ENCODE measurements around the gene DND1.

DND1 gene

GRCh38 chr5:140637371-140638100 lies 35.8 kb downstream of the DND1 start:
- no peak overlapping the region for H3K9ac ChIP-seq (ENCODE audit: low read depth, low read length)
- H3K4me3 ChIP-seq (ENCODE audit: low read length) = no peak overlapping the region
- no peaks in the 10 kb centered on the region for H3K4me1 ChIP-seq (ENCODE audit: insufficient read depth, low read length)
- H3K27me3 ChIP-seq (ENCODE audit: insufficient read depth, low read length) = peaks cover 18% of the 10 kb centered on the region
- H3K27ac ChIP-seq (ENCODE audit: low read depth, low read length) = no peak overlapping the region
- H3K36me3 ChIP-seq (ENCODE audit: insufficient read depth, low read length) = peaks cover 17% of the 10 kb centered on the region
- WGBS = 91% methylated on average over 9 of the region's 10 CpGs
- H3K9me3 ChIP-seq (ENCODE audit: insufficient read depth, low read depth, low read length) = no peaks in the 10 kb centered on the region

DNA sequence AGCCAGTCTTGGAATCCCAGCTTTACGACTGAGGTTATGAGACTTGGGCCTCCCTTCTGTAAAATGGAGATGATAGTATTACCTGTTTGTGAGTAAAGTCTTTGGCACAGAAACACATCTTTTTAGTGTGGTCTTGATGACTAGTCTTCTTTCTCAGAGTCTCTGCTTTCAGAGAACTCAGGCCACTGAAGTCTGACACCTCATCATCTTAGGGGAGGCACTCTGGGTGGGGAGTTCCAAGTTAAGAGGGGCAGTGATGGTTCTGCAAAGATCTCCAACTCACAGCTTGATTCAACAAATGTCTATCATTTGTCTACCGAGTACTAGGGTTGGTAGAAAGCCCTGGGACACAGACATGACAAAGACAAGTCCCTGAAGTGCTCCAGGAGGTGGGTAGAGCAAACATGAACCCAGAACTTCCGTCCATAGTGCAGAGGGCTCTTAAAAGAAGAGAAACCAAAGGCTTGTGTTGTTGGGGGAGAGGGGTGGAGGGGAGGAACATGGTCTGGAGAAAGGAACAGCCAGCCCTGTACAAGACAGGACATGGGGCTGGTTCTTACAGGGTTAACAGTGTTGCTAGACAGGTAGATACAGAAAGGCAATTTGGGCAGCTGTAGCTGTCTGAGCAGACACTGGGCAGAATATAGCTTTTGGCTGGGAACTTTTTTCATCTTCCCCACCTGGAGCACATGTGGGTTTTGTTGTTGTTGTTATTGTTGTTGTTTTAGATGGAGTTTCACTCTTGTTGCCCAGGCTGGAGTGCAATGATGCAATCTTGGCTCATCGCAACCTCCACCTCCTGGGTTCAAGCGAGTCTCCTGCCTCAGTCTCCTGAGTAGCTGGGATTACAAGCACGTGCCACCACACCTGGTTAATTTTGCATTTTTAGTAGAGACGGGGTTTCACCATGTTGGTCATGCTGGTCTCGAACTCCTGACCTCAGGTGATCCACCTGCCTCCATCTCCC lies 37.8 kb downstream of the DND1 start:
- 92% methylated on average over 8 of the region's 8 CpGs for WGBS
- Histone ChIP-seq H3K4me3 (ENCODE audit: low read length) (no peak overlapping the region), H3K4me1 (ENCODE audit: insufficient read depth, low read length) (no peaks in the 10 kb centered on the region), H3K9me3 (ENCODE audit: insufficient read depth, low read depth, low read length) (no peaks in the 10 kb centered on the region), H3K9ac (ENCODE audit: low read depth, low read length) (no peak overlapping the region), H3K36me3 (ENCODE audit: insufficient read depth, low read length) (no peaks in the 10 kb centered on the region), H3K27me3 (ENCODE audit: insufficient read depth, low read length) (peaks cover 38% of the 10 kb centered on the region), H3K27ac (ENCODE audit: low read depth, low read length) (no peak overlapping the region)

DNA sequence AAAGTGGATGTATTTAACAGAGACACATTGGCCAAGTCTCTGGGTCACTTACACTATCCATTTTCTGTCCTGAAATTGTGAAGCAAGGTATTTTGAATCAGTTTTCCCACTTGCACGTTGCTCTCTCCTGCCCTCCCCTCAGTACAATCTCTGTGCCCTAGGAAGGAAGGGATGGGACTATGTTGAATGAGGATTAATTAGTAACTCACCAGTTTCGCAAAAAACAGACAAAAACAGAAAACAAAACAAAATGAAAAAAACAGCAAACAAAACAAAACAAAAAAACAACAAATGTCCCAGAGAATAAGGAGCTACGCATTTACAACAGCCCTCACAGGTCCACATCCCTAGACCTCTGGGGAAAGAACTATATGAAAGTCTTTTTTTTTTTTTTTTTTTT lies 39.3 kb downstream of the DND1 start:
- Histone ChIP-seq H3K9ac (ENCODE audit: low read depth, low read length) (no peak overlapping the region), H3K4me3 (ENCODE audit: low read length) (no peak overlapping the region), H3K27ac (ENCODE audit: low read depth, low read length) (no peak overlapping the region), H3K27me3 (ENCODE audit: insufficient read depth, low read length) (peaks cover 43% of the 10 kb centered on the region), H3K4me1 (ENCODE audit: insufficient read depth, low read length) (no peaks in the 10 kb centered on the region), H3K36me3 (ENCODE audit: insufficient read depth, low read length) (no peaks in the 10 kb centered on the region), H3K9me3 (ENCODE audit: insufficient read depth, low read depth, low read length) (no peaks in the 10 kb centered on the region)
- WGBS = 57% methylated on average over 3 of the region's 3 CpGs

- H3K27ac ChIP-seq (ENCODE audit: low read depth, low read length) = no peak overlapping the region
- WGBS = 88% methylated on average over 2 of the region's 2 CpGs
- H3K27me3 ChIP-seq (ENCODE audit: insufficient read depth, low read length) = peaks cover 43% of the 10 kb centered on the region
- no peak overlapping the region for H3K9ac ChIP-seq (ENCODE audit: low read depth, low read length)
- peak overlapping the region; percentile 48; the same call in 1 of the 2 replicates for H3K4me3 ChIP-seq (ENCODE audit: low read length)
- H3K36me3 ChIP-seq (ENCODE audit: insufficient read depth, low read length) = no peaks in the 10 kb centered on the region
- 0 out of 2 replicates have a peak, but pooled peaks cover 1% of the 10 kb centered on the region for H3K9me3 ChIP-seq (ENCODE audit: insufficient read depth, low read depth, low read length)
- no peaks in the 10 kb centered on the region for H3K4me1 ChIP-seq (ENCODE audit: insufficient read depth, low read length)
Observed at GRCh38 chr5:140633501-140633900, 39.9 kb downstream of the DND1 start.

GRCh38 chr5:140633021-140633471 lies 40.3 kb downstream of the DND1 start, which contains the start of gene CD14:
Gene CD14, minus strand, starts transcription at chr5:140633175. Its CDS starts 104 bp downstream, at chr5:140633071.
- H3K27me3 ChIP-seq (ENCODE audit: insufficient read depth, low read length) = peaks cover 43% of the 10 kb centered on the region
- no peak within 1 kb of the TSS for H3K27ac ChIP-seq (ENCODE audit: low read depth, low read length)
- WGBS = 43% methylated on average over 15 of the region's 16 CpGs
- H3K9me3 ChIP-seq (ENCODE audit: insufficient read depth, low read depth, low read length) = peaks cover 6% of the 10 kb centered on the region
- no peaks in the 10 kb centered on the region for H3K4me1 ChIP-seq (ENCODE audit: insufficient read depth, low read length)
- peak within 1 kb of the TSS; percentile 48 for H3K4me3 ChIP-seq (ENCODE audit: low read length)
- H3K36me3 ChIP-seq (ENCODE audit: insufficient read depth, low read length) = no peaks in the 10 kb centered on the region
- no peak within 1 kb of the TSS; the same call in 1 of the 2 replicates for H3K9ac ChIP-seq (ENCODE audit: low read depth, low read length)

- Histone ChIP-seq H3K4me3 (ENCODE audit: low read length) (peak overlapping the region; percentile 48), H3K27me3 (ENCODE audit: insufficient read depth, low read length) (peaks cover 43% of the 10 kb centered on the region), H3K36me3 (ENCODE audit: insufficient read depth, low read length) (no peaks in the 10 kb centered on the region), H3K4me1 (ENCODE audit: insufficient read depth, low read length) (no peaks in the 10 kb centered on the region), H3K27ac (ENCODE audit: low read depth, low read length) (no peak overlapping the region), H3K9ac (ENCODE audit: low read depth, low read length) (no peak overlapping the region; the same call in 1 of the 2 replicates), H3K9me3 (ENCODE audit: insufficient read depth, low read depth, low read length) (peaks cover 12% of the 10 kb centered on the region)
- WGBS = 43% methylated on average over 51 of the region's 51 CpGs
Observed at GRCh38 chr5:140632366-140633020, 40.9 kb downstream of the DND1 start.

- Histone ChIP-seq H3K4me1 (ENCODE audit: insufficient read depth, low read length) (no peaks in the 10 kb centered on the region), H3K4me3 (ENCODE audit: low read length) (peak overlapping the region; percentile 48), H3K27ac (ENCODE audit: low read depth, low read length) (no peak overlapping the region), H3K27me3 (ENCODE audit: insufficient read depth, low read length) (peaks cover 43% of the 10 kb centered on the region), H3K9ac (ENCODE audit: low read depth, low read length) (no peak overlapping the region), H3K9me3 (ENCODE audit: insufficient read depth, low read depth, low read length) (peaks cover 18% of the 10 kb centered on the region), H3K36me3 (ENCODE audit: insufficient read depth, low read length) (no peaks in the 10 kb centered on the region)
- WGBS = 58% methylated on average over 36 of the region's 36 CpGs
Observed at GRCh38 chr5:140631831-140632365, 41.5 kb downstream of the DND1 start.

DNA sequence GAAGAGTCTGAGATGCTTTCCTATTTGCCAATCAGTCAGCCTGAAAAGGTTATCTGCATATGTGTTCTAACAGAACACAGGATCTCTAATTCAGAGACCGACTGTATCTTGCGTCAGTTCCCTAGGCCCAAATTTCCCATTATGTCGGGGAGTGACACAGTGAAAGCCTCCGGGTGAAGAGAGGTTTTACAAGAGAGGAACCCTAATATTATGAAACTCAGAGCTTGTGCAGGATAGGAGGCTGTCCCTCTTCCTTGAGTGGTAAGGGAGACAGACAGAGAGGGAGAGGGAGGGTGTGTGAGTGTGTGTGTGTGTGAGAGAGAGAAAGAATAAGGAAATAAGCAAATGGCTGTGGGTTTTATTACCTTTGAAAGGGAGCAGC lies 42.3 kb downstream of the DND1 start:
- Histone ChIP-seq H3K36me3 (ENCODE audit: insufficient read depth, low read length) (no peaks in the 10 kb centered on the region), H3K27ac (ENCODE audit: low read depth, low read length) (no peak overlapping the region), H3K9ac (ENCODE audit: low read depth, low read length) (no peak overlapping the region), H3K27me3 (ENCODE audit: insufficient read depth, low read length) (peaks cover 43% of the 10 kb centered on the region), H3K4me3 (ENCODE audit: low read length) (no peak overlapping the region), H3K4me1 (ENCODE audit: insufficient read depth, low read length) (no peaks in the 10 kb centered on the region), H3K9me3 (ENCODE audit: insufficient read depth, low read depth, low read length) (peaks cover 21% of the 10 kb centered on the region)
- 93% methylated on average over 4 of the region's 4 CpGs for WGBS

GRCh38 chr5:140630292-140631035 lies 42.9 kb downstream of the DND1 start:
- Histone ChIP-seq H3K4me3 (ENCODE audit: low read length) (no peak overlapping the region), H3K27me3 (ENCODE audit: insufficient read depth, low read length) (peaks cover 43% of the 10 kb centered on the region), H3K9ac (ENCODE audit: low read depth, low read length) (no peak overlapping the region), H3K4me1 (ENCODE audit: insufficient read depth, low read length) (no peaks in the 10 kb centered on the region), H3K36me3 (ENCODE audit: insufficient read depth, low read length) (no peaks in the 10 kb centered on the region), H3K27ac (ENCODE audit: low read depth, low read length) (no peak overlapping the region), H3K9me3 (ENCODE audit: insufficient read depth, low read depth, low read length) (peaks cover 21% of the 10 kb centered on the region)
- 70% methylated on average over 2 of the region's 2 CpGs for WGBS

- H3K9me3 ChIP-seq (ENCODE audit: insufficient read depth, low read depth, low read length) = peaks cover 21% of the 10 kb centered on the region
- no peaks in the 10 kb centered on the region for H3K4me1 ChIP-seq (ENCODE audit: insufficient read depth, low read length)
- no peak overlapping the region for H3K27ac ChIP-seq (ENCODE audit: low read depth, low read length)
- H3K4me3 ChIP-seq (ENCODE audit: low read length) = no peak overlapping the region
- H3K36me3 ChIP-seq (ENCODE audit: insufficient read depth, low read length) = no peaks in the 10 kb centered on the region
- peaks cover 36% of the 10 kb centered on the region for H3K27me3 ChIP-seq (ENCODE audit: insufficient read depth, low read length)
- 85% methylated on average over 1 of the region's 1 CpG for WGBS
- H3K9ac ChIP-seq (ENCODE audit: low read depth, low read length) = no peak overlapping the region
Observed at GRCh38 chr5:140628711-140629110, 44.7 kb downstream of the DND1 start.
